Kidney glomerular epithelial cell (primary cell): ENCODE data around the gene ABCC1.
"Not testable (repeated sequence)": the region's sequence is repeated elsewhere in the genome, so short reads cannot be mapped to it uniquely, and the experiment has no call there.

Experiments
- DNase-seq: peaks from one replicate; lab custom pipeline; 2025; lab: John Stamatoyannopoulos, UW

Gene ABCC1

GRCh38 chr16:15967655-15968315 lies 18.4 kb downstream of the ABCC1 start:
- no peak for DNase-seq

DNA sequence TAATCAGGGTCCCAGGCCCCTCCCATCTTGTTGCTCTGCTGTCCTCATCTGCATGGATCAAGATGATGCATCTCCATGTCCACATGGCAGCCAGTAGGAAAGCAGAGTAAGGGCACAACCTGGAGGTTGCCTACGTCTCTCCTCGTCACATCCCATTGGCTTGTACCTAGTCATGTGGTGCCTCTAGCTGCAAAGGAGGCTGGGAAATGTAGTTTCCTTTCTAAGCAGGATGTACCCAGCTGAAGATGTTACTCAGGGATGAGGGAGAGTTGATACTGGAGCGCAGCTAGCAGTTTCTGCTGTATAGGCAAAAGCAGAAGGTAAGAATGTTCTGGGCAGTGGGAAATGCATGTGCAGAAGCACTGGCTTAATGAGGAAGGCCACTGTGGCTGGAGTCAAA lies 20.8 kb downstream of the ABCC1 start:
- no peak for DNase-seq

GRCh38 chr16:15970743-15971439 lies 21.5 kb downstream of the ABCC1 start:
- DNase-seq: no peak

DNA sequence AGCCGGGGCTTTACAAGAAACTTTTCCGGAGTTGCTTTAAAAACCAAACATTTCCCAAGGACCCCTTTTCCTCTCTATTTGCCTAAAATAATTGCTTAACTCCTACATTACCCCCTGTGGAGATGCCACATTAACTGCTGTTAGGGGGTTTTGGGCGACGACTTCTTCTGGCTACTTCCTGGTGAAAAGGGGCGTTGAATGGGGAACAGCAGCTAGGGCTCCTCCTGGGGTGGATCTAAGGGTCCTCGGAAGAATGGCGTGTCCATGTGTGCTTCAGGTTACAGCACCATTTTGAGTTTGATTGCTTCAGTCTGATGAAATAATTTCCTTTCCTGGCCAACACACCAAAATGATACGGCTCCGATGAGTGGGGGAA lies 22.0 kb downstream of the ABCC1 start:
- DNase-seq: no peak

DNA sequence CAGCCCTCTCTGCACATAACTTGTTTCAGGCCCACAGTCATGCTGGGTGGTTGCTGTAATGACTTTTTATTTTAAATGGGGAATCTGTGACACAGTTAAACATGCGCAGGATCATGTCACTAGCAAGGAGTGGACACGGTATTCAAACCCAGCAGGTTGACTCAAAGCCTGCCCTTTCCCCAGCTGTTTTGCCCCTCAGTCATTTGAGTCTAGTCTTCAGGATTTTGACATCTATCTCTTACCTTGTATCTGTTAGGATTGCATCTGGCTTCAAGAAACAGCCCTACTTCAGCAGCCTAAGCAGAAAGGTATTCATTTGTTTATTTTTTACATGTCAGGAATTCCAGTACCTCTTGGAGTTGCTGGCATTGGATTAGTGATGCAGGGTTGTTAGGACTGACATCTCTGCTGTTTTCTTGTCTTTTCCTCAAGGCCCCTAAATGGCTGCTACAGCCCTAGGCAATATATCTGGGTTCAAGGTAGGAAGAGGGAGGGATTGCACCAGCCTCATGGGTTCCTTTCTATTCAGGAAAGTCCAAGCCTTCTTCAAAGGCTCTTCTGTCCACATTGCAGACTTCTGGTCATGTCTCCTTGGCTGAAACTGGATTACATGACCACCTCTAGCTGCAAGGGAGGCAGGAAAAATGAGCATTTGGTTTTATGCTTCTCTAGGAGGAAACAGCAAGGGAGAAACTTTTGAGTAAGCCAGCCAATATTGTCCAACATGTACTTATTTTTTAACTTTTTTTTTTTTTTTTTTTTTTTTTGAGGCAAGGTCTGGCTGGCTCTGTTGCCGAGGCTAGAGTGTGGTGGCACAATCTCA lies 22.8 kb downstream of the ABCC1 start:
- peak; percentile 57 for DNase-seq

DNA sequence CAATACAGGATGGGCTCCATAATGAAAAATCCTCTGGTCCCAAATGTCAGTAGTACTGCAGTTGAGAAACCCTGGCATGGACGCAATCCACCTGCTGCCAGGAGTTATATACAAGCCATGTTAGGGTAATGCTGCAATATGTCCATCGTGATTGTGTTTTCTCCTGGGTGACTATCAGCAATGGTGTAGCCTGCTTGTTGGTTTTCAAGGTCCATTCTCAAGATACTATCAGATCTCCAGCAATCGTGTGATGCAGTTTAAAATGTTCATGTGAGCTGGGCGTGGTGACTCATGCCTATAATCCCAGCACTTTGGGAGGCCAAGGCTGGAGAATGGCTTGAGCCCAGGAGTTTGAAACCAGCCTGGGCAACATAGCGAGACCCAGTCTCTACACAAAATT lies 24.0 kb downstream of the ABCC1 start:
- DNase-seq: no peak

DNA sequence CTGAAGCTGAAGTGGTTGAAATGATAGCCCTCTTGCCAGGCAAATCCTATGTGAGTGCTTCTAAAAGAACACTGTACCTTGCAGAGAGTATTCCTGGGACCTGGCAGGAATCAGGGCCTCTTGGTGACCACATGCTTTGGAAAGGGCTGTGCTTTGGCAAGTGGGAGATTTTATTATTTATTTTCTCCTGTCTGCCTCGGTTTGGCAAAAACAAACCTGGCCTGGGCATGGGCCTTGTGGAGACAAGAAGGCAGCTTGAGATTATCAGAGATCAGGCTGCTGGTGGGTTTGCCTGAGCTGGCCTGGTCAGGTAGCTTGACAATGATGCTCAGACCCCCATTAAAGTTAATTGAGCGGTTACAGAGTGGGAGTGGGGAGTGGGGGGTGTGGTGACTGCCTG lies 24.6 kb downstream of the ABCC1 start:
- no peak for DNase-seq

DNA sequence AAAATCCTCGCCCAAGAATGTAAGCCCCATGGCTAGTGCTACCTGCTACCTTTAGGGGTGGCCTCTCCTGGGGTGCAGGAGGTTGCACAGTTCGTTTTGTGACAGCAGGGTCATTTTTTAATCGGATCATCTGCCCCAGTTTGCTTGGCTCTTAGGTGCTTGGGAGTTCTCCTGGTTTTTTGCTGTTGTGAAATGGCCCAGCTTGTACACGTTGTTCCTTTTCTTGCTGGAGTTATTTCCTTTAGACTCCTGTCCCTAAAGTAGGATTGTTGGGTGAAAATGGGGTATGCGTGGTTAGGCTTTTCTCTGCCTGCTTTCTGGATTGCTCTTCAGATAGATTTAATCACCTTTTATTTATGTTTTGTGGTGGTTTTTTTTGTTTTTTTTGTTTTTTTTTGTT lies 25.8 kb downstream of the ABCC1 start:
- DNase-seq: no peak

DNA sequence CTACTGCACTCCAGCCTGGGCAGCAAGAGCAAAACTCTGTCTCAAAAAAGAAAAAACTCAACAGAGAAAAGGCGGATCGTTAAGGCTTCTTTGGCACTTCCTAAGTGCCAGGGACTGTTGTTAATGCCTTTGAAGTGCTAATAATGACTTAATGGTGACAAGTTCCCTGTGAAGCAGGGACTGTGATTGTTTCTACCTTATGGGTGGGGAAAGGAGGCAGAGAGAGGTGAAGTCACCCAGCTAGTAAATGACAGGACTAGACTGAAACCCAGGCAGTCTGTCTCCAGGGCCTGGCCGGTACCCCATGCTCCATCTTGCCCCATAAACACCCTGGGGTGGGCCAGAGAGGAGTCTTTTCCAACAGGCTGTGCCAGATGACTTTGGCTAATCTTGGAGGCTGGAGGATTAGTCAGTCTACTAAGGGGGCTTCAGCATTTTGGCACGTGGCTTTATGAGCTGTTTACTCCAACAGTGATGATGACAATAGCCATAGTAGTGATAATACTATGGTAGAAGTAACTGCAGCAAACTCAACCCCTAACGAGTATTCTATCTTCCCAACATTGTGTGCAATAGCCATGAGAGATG lies 26.9 kb downstream of the ABCC1 start:
- no peak for DNase-seq

- DNase-seq: no peak
These were observed 27.7 kb downstream of the ABCC1 start for GRCh38 chr16:15976929-15977637.

DNA sequence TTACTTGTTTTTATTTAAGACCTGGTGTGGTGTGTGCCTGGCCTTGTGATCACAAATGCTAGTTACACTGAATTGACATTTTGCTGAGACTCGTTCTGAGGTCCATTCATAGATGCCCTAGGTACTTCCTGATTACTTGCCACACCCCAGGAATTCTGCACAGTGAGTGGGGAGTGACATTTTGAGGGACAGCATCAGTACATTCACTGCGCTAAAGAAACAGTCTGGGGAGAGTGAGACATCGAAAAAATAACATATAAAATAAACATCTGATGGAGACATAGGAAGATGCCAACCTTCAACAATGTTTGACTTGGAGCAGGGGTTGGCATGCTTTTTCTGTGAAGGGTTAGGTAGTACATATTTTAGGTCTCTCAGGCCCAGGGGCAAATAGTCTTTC lies 30.4 kb downstream of the ABCC1 start:
- DNase-seq: no peak

DNA sequence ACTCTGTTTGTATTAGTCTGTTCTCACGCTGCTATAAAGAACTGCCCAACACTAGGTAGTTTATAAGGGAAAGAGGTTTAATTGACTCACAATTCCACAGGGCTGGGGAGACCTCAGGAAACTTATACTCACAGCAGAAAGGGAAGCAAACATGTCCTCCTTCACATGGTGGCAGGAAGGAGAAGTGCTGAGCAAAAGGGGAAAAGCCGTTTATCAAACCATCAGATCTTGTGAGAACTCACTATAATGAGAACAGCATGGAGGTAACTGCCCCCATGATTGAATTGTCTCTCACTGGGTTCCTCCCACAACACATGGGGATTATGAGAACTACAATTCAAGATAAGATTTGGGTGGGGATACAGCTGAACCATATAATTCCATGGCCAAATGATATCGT lies 30.9 kb downstream of the ABCC1 start:
- no peak for DNase-seq

DNA sequence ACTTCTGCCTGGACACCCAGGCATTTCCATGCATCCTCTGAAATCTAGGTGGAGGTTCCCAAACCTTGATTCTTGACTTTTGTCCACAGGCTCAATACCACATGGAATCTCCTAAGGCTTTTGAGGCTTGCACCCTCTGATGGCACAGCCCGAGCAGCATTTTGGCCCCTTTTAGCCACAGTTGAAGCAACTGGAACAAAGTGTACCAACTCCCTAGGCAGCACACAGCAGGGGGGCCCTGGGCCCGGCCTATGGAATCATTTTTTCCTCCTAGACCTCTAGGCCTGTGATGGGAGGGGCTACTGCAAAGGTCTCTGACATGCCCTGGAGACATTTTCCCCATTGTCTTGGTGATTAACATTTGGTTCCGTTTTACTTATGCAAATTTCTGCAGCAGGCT lies 32.0 kb downstream of the ABCC1 start:
- no peak for DNase-seq

DNA sequence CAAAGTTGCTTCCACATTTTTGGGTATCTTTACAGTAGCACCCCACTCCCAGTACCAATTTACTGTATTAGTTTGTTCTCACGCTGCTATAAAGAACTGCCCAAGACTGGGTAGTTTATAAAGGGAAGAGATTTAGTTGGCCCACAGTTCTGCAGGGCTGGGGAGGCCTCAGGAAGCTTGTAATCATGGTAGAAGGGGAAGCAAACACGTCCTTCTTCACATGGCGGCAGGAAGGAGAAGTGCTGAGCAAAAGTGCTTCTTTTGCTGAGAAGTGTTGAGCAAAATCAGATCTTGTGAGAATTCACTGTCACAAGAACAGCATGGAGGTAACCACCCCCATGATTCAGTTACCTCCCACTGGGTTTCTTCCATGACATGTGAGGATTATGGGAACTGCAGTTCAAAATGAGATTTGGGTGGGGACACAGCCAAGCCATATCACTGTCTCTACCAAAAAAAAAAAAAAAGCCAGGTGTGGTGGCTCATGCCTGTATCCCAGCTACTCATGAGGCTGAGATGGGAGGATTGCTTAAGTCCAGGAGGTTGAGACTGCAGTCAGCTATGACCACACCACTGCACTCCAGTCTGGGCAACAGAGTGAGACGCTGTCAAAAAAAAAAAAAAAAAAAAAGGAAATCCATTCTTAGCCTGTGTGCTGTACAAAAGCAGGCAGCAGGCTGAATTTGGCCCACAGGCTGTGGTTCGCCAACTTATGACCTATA lies 32.9 kb downstream of the ABCC1 start:
- not testable (repeated sequence) for DNase-seq

GRCh38 chr16:15983898-15984297 lies 34.5 kb downstream of the ABCC1 start:
- DNase-seq: peak; percentile 40

DNA sequence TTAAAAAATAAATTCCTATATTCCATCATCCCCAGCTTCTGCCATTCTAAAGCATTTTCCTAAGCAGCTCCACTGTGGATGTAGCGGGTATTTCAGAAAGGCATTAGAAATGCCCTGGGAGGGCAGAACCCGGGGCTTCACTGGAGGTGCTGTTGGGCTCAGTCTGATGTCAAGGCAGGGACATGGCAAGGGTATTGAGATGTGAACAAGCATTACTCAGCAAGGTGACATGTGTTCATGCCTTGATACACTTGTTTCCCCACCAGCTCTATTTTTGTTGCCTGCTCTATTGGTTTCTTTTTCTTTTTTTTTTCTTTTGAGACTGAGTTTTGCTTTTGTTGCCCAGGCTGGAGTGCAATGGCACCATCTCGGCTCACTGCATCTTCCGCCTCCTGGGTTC lies 35.7 kb downstream of the ABCC1 start:
- DNase-seq: no peak

GRCh38 chr16:15986261-15986660 lies 36.8 kb downstream of the ABCC1 start:
- no peak for DNase-seq

DNA sequence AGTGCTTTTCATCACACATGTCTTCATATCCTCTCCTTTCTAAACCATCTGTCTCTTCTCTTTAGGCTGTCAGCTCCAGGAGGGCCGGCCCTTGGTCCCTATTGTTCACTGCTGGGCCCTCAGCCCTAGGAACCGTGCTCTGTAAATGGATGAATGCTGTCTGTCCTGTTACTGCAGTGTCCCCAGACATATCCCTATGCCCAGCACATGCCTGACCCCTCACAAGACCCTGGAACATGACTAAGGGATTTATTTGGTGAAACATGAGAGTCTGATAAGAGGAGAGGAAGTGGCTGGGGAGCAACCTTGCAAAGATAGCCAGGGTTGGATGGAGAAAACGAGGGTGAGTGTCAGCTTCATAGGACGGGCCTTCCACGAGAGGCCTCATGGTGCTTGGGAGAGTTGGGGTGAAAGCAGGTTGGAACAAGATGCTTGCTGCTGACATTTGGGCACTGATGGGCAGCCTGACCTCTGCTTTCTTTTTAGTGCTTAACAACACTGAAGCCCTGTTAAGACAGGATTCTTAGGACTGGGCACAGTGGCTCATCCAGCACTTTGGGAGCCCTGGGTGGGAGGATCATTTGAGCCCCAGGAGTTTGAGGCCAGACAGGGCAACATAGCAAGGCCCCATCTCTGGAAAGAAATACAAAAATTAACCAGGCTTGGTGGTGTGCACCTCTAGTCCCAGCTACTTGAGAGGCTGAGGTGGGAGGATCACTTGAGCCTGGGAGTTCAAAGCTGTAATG lies 39.0 kb downstream of the ABCC1 start:
- DNase-seq: no peak

DNA sequence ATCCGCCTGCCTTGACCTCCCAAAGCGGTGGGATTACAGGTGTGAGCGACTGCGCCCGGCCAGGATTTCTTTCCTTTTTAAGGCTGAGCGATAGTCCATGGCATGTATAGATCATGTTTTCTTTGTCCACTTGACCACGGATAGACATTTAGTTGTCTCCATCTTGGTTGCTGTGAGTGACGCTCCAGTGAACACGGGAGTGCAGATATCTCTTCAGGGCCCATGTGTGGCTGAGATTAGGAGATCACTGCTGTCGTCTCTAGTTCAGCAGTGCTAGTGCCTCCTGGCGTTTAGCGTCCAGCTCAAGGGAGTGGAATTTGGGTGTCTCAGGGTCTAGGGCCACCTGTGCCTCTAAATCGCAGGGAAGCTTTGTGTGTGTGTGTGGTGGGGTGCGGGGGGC lies 41.5 kb downstream of the ABCC1 start:
- no peak for DNase-seq

- DNase-seq: no peak
These were observed 43.7 kb downstream of the ABCC1 start for GRCh38 chr16:15993128-15993527.

DNA sequence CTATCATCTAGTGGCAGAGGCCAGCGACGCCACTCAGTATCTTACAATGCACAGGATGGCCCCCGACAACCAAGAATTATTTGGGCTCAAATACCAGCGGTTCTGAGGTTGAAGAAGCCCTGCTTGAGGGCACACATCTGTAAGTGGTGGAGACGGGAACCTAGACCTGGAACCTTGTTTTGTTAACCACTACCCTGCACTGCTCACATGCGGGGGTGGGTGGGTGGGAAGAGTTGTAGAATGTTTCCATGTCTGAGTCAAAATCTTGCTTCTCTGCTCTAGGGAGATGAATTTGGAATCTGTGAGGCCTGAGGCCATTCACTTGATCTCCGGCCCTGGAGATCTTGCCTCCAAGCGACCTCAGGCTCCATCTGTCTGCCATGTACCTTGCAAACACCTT lies 44.1 kb downstream of the ABCC1 start:
- no peak for DNase-seq
